GM12878 (cell line): ENCODE results near the gene FSTL1. TPM values are rescaled to one million over a fixed set of nuclear protein-coding genes. Genes with fewer than 3 reads are reported as not detected.

Source experiments
- ATAC-seq: fragments of 200-7000 bp; cut with Tn5 transposase; 3 replicates; pipeline ENCODE4 v1.9.1; 2020; ENCODE audit warnings: mild to moderate bottlenecking, moderate library complexity
- BruUV-seq: library from RNA; stranded (reverse); fragments of 400-500 nt; replicated peaks from 2 replicates; lab custom pipeline; 2021; lab: Mats Ljungman, UMichigan
- CTCF ChIA-PET: fragments of 300-600 bp; sonication (Branson Sonifier 250); formaldehyde crosslinking; extraction: SDS; loops from one replicate; lab custom pipeline; 2021; ENCODE audit warnings: inconsistent platforms; lab: Yijun Ruan, JAX
- POLR2A ChIA-PET: fragments of 350-600 bp; formaldehyde crosslinking; extraction: SDS; loops from one replicate; lab custom pipeline; 2021; ENCODE audit warnings: inconsistent platforms; lab: Charles Lee
- RAD21 ChIA-PET: fragments of 300-600 bp; sonication (Branson Sonifier 250); formaldehyde crosslinking; loops from one replicate; lab custom pipeline; 2023; ENCODE audit warnings: antibody characterized with exemption; ENCODE audit not compliant: unreplicated experiment; lab: Charles Lee
- SMC1A ChIA-PET: fragments of 300-600 bp; sonication (Branson Sonifier 250); formaldehyde crosslinking; loops from one replicate; lab custom pipeline; 2023; ENCODE audit not compliant: unreplicated experiment, uncharacterized antibody; lab: Charles Lee
- DNase-seq: peaks from one replicate; pipeline ENCODE4 v3.0.0-alpha.2; 2011; ENCODE audit warnings: low read depth, low spot score
- FAIRE-seq: peaks from 3 replicates; lab custom pipeline; 2011; peaks lifted over from hg19 to GRCh38; lab: Jason Lieb, UNC
- H2AFZ ChIP-seq: 2 replicates; pipeline ENCODE4 v1.6.0; 2011; ENCODE audit warnings: low read depth, low read length, control low read depth; ENCODE audit not compliant: control insufficient read depth
- H3K27ac ChIP-seq: 2 replicates; pipeline ENCODE4 v1.5.1; 2011; ENCODE audit warnings: control low read depth; ENCODE audit not compliant: control insufficient read depth, insufficient read depth
- H3K27me3 ChIP-seq, 2 experiments: replicated peaks in 1 of 2; 2 replicates each; pipeline versions ENCODE4 v1.6.0 to v1.6.1; 2011; ENCODE audit warnings: low read length in 1 of 2; ENCODE audit not compliant: control insufficient read depth in 2 of 2, insufficient read depth in 2 of 2
- H3K36me3 ChIP-seq, 2 experiments: 2 replicates each; pipeline ENCODE4 v1.5.1; 2011; ENCODE audit warnings: low read length in 1 of 2; ENCODE audit not compliant: control insufficient read depth in 2 of 2, insufficient read depth in 2 of 2
- H3K4me1 ChIP-seq: 2 replicates; pipeline ENCODE4 v1.6.1; 2011; ENCODE audit warnings: mild to moderate bottlenecking, low read length, moderate library complexity, mixed read lengths; ENCODE audit not compliant: control insufficient read depth, insufficient read depth
- H3K4me2 ChIP-seq: 2 replicates; pipeline ENCODE4 v1.6.0; 2011; ENCODE audit warnings: control low read depth; ENCODE audit not compliant: control insufficient read depth, insufficient read depth
- H3K4me3 ChIP-seq: fragments of 200-600 bp; sonication (generic); 2 replicates; pipeline ENCODE4 v1.5.1; 2016
- H3K79me2 ChIP-seq: 2 replicates; pipeline ENCODE4 v1.6.0; 2011; ENCODE audit warnings: low read length; ENCODE audit not compliant: control insufficient read depth, insufficient read depth
- H3K9ac ChIP-seq: 2 replicates; pipeline ENCODE4 v1.8.0; 2011; ENCODE audit warnings: low read length, control low read depth, mixed read lengths; ENCODE audit not compliant: control insufficient read depth, insufficient read depth
- H3K9me3 ChIP-seq: replicated peaks from 3 replicates; pipeline ENCODE4 v1.5.1; 2011; ENCODE audit warnings: mild to moderate bottlenecking, low read length; ENCODE audit not compliant: control insufficient read depth, insufficient read depth
- H4K20me1 ChIP-seq: 2 replicates; pipeline ENCODE4 v1.6.0; 2011; ENCODE audit not compliant: control insufficient read depth, insufficient read depth
- IKZF1 ChIP-seq: fragments of 450-650 bp; conservative IDR thresholded peaks from 2 replicates; pipeline ENCODE4 v1.6.1; 2017; ENCODE audit warnings: antibody characterized with exemption, mild to moderate bottlenecking
- MYB ChIP-seq: fragments of 150-350 bp; IDR thresholded peaks from 2 replicates; pipeline ENCODE4 v1.6.1; 2014; ENCODE audit warnings: mild to moderate bottlenecking, low read depth, low read length, borderline replicate concordance
- POU2F2 ChIP-seq: IDR thresholded peaks from 3 replicates; pipeline ENCODE4 v1.6.1; 2011; ENCODE audit warnings: low read depth, mild to moderate bottlenecking, low read length, borderline replicate concordance
- RAD21 ChIP-seq: IDR thresholded peaks from 2 replicates; pipeline ENCODE4 v1.6.1; 2011; ENCODE audit warnings: mild to moderate bottlenecking, low read depth, low read length, moderate library complexity; ENCODE audit not compliant: insufficient read depth
- RFX5 ChIP-seq: IDR thresholded peaks from 2 replicates; pipeline ENCODE4 v1.6.1; 2011; ENCODE audit warnings: low read depth, low read length, improper control_type of control experiment
- RUNX3 ChIP-seq: IDR thresholded peaks from 2 replicates; pipeline ENCODE4 v1.6.1; 2012; ENCODE audit warnings: low read length, inconsistent platforms
- SIN3A ChIP-seq: IDR thresholded peaks from 2 replicates; pipeline ENCODE4 v1.6.1; 2012; ENCODE audit warnings: low read depth, low read length, improper control_type of control experiment
- SPI1 ChIP-seq: IDR thresholded peaks from 2 replicates; pipeline ENCODE4 v1.6.1; 2011; ENCODE audit warnings: low read depth, mild to moderate bottlenecking, low read length, moderate library complexity, borderline replicate concordance; ENCODE audit not compliant: insufficient read depth
- TAF1 ChIP-seq: IDR thresholded peaks from 2 replicates; pipeline ENCODE4 v1.6.1; 2011; ENCODE audit warnings: mild to moderate bottlenecking, low read depth, low read length, borderline replicate concordance
- USF1 ChIP-seq: IDR thresholded peaks from 2 replicates; pipeline ENCODE4 v1.6.1; 2011; ENCODE audit warnings: borderline replicate concordance, low read depth, mild to moderate bottlenecking, moderate library complexity, mixed read lengths, low read length; ENCODE audit not compliant: insufficient read depth; ENCODE audit errors: extremely low read length
- WGBS: methylation state at CpG from one replicate; pipeline ENCODE4 v1.1.6; 2016; ENCODE audit warnings: low lambda C conversion rate; ENCODE audit not compliant: insufficient replicate concordance, insufficient coverage; ENCODE audit errors: missing lambda C conversion rate; 5-methylcytosine and 5-hydroxymethylcytosine counted together
- in situ Hi-C: fragments of 300-500 bp; cut with MboI; formaldehyde crosslinking; loops from 9 replicates; pipeline ENCODE4 v1.14.3; 2018; ENCODE audit warnings: mixed read lengths
- intact Hi-C: fragments of 100-400 bp; cut with micrococcal nuclease; formaldehyde crosslinking; loops from one replicate; pipeline ENCODE4 v1.14.2; 2022; ENCODE audit not compliant: unreplicated experiment
- polyA plus RNA-seq, 11 experiments: library from polyadenylated mRNA; depleted of rRNA in 4 of 11; unstranded in 6 of 11; stranded (reverse) in 5 of 11; fragments of >200 nt; fragmentation: Nextera tagmentation in 4 of 11; fragmentation: Illumina TruSeq in 1 of 11; extraction: Ambion mirVana in 4 of 11; extraction: Trizol in 1 of 11; gene quantifications; 1 replicate in 1 of 11; 2 replicates in 10 of 11; pipeline versions ENCODE4 v1.2.1 to v1.2.3, GENCODE V29; 2011 to 2016; ENCODE audit warnings: inconsistent platforms in 2 of 11, missing spikeins in 2 of 11, low read depth in 1 of 11
- total RNA-seq, 4 experiments: library from RNA; depleted of rRNA in 3 of 4; stranded (reverse); fragments of >200 nt in 3 of 4; fragmentation: Illumina TruSeq in 1 of 4; extraction: Trizol in 1 of 4; gene quantifications; 2 replicates each; pipeline versions ENCODE4 v1.2.1 to v1.2.3, GENCODE V29; 2013 to 2021

The FSTL1 gene
- total and polyA plus RNA-seq, 10 of the 15 experiments (the other 5 are each of a cell fraction or from before 2014, with no cell fraction given), result 0.06 to 1.7 (median 0.32) TPM; not detected in 4

GRCh38 chr3:120399372-120399771, 51.4 kb downstream of the FSTL1 start:
- SMC1A ChIA-PET, result no interaction called here
- Histone ChIP-seq H3K9ac (no peak overlapping the region), H3K4me1 (peaks cover 3% of the 10 kb centered on the region; the same call in 1 of the 2 replicates), H3K9me3 (no peaks in the 10 kb centered on the region), H4K20me1 (no peaks in the 10 kb centered on the region), H3K27me3 (no peaks in the 10 kb centered on the region; a peak in 1 of 4 replicates), H3K4me3 (no peak overlapping the region), H3K4me2 (no peak overlapping the region), H3K79me2 (no peaks in the 10 kb centered on the region), H3K27ac (no peak overlapping the region), H2AFZ (no peak overlapping the region), H3K36me3 (no peaks in the 10 kb centered on the region)
- intact Hi-C loops (no loop called here), in situ Hi-C loops (no loop called here)
- FAIRE-seq (peak; percentile 78), ATAC-seq (peak; percentile 68), DNase-seq (peak; percentile 13)
- TF ChIP-seq SPI1 (peak; percentile 48; the same call in 1 of the 2 replicates), RUNX3 (peak; percentile 40; the same call in 1 of the 2 replicates), USF1 (no peak), IKZF1 (no peak), POU2F2 (peak; percentile 44; the same call in 1 of the 3 replicates), RAD21 (no peak), MYB (no peak), TAF1 (no peak), SIN3A (no peak), RFX5 (no peak)
- no TSS peak for BruUV-seq
- POLR2A ChIA-PET, result interaction anchor here (0.6 kb wide), 1 partner anchor 838 kb away, joined by 3 read pairs; no protein-coding TSS in a partner anchor
- RAD21 ChIA-PET, result interaction anchor here (1.5 kb wide), 1 partner anchor 18 kb away, joined by 7 read pairs; no protein-coding TSS in a partner anchor
- 3% methylated on average over 2 of the region's 2 CpGs for WGBS
- CTCF ChIA-PET, result interaction anchor here (1.4 kb wide), 1 partner anchor 18 kb away, joined by 4 read pairs; no protein-coding TSS in a partner anchor
